ENCODE results near the gene CNTNAP2. TPM values are rescaled to one million over a fixed set of nuclear protein-coding genes. Genes with fewer than 3 reads are reported as not detected.

The CNTNAP2 gene
- total RNA-seq, 2 donors from 2014 or later, result 171 to 228 TPM

DNA sequence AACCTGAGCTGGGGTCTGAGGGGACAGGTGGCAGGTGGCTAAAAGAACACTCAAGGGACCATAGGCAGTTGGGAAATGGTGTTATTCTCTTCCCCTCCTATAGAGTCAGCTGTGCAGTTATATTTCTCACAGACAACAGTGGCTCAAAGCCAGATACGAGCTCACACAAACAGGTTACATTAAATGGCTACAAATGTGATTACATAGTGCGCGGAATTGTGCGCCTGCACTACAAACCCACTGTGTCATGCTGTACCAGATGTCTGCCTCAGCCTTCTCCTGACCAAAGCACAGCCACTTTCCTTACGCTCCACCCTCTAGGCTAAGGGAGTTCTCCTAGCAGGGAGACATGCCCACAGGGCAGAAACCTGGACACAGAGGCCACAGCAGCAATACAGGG, 387.2 kb downstream of the CNTNAP2 start:
- WGBS, 2 experiments (ENCODE audit: insufficient coverage in 1 of 2, insufficient read length in 1 of 2), result 84 to 90% methylated on average over 5 of the region's 5 CpGs
- H3K4me3 ChIP-seq (ENCODE audit: low read length), result no peak overlapping the region
- no peaks in the 10 kb centered on the region for H3K4me1 ChIP-seq (ENCODE audit: control insufficient read depth, insufficient read depth, low read length)
- Mint-ChIP-seq H3K27me3 (ENCODE audit: insufficient read depth) (no peaks in the 10 kb centered on the region), H3K4me1 (no peaks in the 10 kb centered on the region), H3K27ac (no peak overlapping the region), H3K9me3 (peaks cover 51% of the 10 kb centered on the region), H3K4me3 (no peak overlapping the region), H3K36me3 (ENCODE audit: low read depth) (no peaks in the 10 kb centered on the region)
- DNase-seq, result no peak
- no peaks in the 10 kb centered on the region for H3K36me3 ChIP-seq (ENCODE audit: control insufficient read depth, insufficient read depth, low read length)
- TF ChIP-seq, protein P1, sequence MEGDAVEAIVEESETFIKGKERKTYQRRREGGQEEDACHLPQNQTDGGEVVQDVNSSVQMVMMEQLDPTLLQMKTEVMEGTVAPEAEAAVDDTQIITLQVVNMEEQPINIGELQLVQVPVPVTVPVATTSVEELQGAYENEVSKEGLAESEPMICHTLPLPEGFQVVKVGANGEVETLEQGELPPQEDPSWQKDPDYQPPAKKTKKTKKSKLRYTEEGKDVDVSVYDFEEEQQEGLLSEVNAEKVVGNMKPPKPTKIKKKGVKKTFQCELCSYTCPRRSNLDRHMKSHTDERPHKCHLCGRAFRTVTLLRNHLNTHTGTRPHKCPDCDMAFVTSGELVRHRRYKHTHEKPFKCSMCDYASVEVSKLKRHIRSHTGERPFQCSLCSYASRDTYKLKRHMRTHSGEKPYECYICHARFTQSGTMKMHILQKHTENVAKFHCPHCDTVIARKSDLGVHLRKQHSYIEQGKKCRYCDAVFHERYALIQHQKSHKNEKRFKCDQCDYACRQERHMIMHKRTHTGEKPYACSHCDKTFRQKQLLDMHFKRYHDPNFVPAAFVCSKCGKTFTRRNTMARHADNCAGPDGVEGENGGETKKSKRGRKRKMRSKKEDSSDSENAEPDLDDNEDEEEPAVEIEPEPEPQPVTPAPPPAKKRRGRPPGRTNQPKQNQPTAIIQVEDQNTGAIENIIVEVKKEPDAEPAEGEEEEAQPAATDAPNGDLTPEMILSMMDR (conservative IDR thresholded peaks at IDR 0.05), result no peak
- peaks cover 52% of the 10 kb centered on the region for H3K9me3 ChIP-seq (ENCODE audit: control insufficient read depth, low read length)
- no peaks in the 10 kb centered on the region for H3K27me3 ChIP-seq (ENCODE audit: control insufficient read depth, insufficient read depth, low read length, poor library complexity, severe bottlenecking)
- no peak overlapping the region for H3K9ac ChIP-seq (ENCODE audit: extremely low read depth, low read length, poor library complexity, severe bottlenecking)
- no peak overlapping the region for H3K27ac ChIP-seq (ENCODE audit: low read depth, low read length)

- no peaks in the 10 kb centered on the region for H3K27me3 Mint-ChIP-seq (ENCODE audit: insufficient read depth)
- H3K9me3 ChIP-seq (ENCODE audit: control insufficient read depth, low read length), result peaks cover 42% of the 10 kb centered on the region
- H3K4me3 Mint-ChIP-seq, result no peak overlapping the region
- H3K4me1 ChIP-seq (ENCODE audit: control insufficient read depth, insufficient read depth, low read length), result no peaks in the 10 kb centered on the region
- H3K27ac ChIP-seq (ENCODE audit: low read depth, low read length), result no peak overlapping the region
- H3K27ac Mint-ChIP-seq, result no peak overlapping the region
- H3K9me3 Mint-ChIP-seq, result peaks cover 46% of the 10 kb centered on the region
- H3K36me3 ChIP-seq (ENCODE audit: control insufficient read depth, insufficient read depth, low read length), result no peaks in the 10 kb centered on the region
- no peaks in the 10 kb centered on the region for H3K36me3 Mint-ChIP-seq (ENCODE audit: low read depth)
- H3K4me3 ChIP-seq (ENCODE audit: low read length), result no peak overlapping the region
- H3K27me3 ChIP-seq (ENCODE audit: control insufficient read depth, insufficient read depth, low read length, poor library complexity, severe bottlenecking), result no peaks in the 10 kb centered on the region
- no peaks in the 10 kb centered on the region for H3K4me1 Mint-ChIP-seq
- no peak overlapping the region for H3K9ac ChIP-seq (ENCODE audit: extremely low read depth, low read length, poor library complexity, severe bottlenecking)
- TF ChIP-seq, protein P1 (conservative IDR thresholded peaks at IDR 0.05), result no peak
- WGBS, 2 experiments (ENCODE audit: insufficient coverage in 1 of 2, insufficient read length in 1 of 2), result 100% methylated on average over 1 of the region's 1 CpG; no CpG with 5 or more reads in 1 of the 2 experiments
- DNase-seq, result no peak
Measured at GRCh38 chr7:146510088-146510680, 393.6 kb downstream of the CNTNAP2 start.

- Mint-ChIP-seq H3K27ac (no peak overlapping the region), H3K4me1 (no peaks in the 10 kb centered on the region), H3K27me3 (ENCODE audit: insufficient read depth) (no peaks in the 10 kb centered on the region), H3K4me3 (no peak overlapping the region), H3K9me3 (peaks cover 37% of the 10 kb centered on the region), H3K36me3 (ENCODE audit: low read depth) (no peaks in the 10 kb centered on the region)
- TF ChIP-seq, protein P1 (conservative IDR thresholded peaks at IDR 0.05), result no peak
- no peak overlapping the region for H3K27ac ChIP-seq (ENCODE audit: low read depth, low read length)
- 90 to 100% methylated on average over 1 of the region's 1 CpG for WGBS, 2 experiments (ENCODE audit: insufficient coverage in 1 of 2, insufficient read length in 1 of 2)
- no peaks in the 10 kb centered on the region for H3K27me3 ChIP-seq (ENCODE audit: control insufficient read depth, insufficient read depth, low read length, poor library complexity, severe bottlenecking)
- H3K4me1 ChIP-seq (ENCODE audit: control insufficient read depth, insufficient read depth, low read length), result no peaks in the 10 kb centered on the region
- DNase-seq, result no peak
- H3K4me3 ChIP-seq (ENCODE audit: low read length), result no peak overlapping the region
- no peaks in the 10 kb centered on the region for H3K36me3 ChIP-seq (ENCODE audit: control insufficient read depth, insufficient read depth, low read length)
- no peak overlapping the region for H3K9ac ChIP-seq (ENCODE audit: extremely low read depth, low read length, poor library complexity, severe bottlenecking)
- H3K9me3 ChIP-seq (ENCODE audit: control insufficient read depth, low read length), result peaks cover 35% of the 10 kb centered on the region
Measured at GRCh38 chr7:146514304-146514703, 397.7 kb downstream of the CNTNAP2 start.
